Muscle layer of duodenum (tissue), 2 donors: ENCODE results near the gene PRKAA2.

Experiments used
- H3K27ac ChIP-seq: one replicate; pipeline ENCODE4 v1.7.0; 2013; ENCODE audit warnings: mild to moderate bottlenecking, low read length
- H3K27me3 ChIP-seq: one replicate; pipeline ENCODE4 v1.7.0; 2013; ENCODE audit warnings: low read depth, mild to moderate bottlenecking, control low read depth, low read length
- H3K36me3 ChIP-seq, 2 donors: one replicate each; pipeline ENCODE4 v1.7.0; 2013; ENCODE audit warnings: low read length in 2 of 2, control low read depth in 1 of 2, mild to moderate bottlenecking in 1 of 2; ENCODE audit not compliant: insufficient read depth in 2 of 2, control insufficient read depth in 1 of 2
- H3K4me1 ChIP-seq, 2 donors: one replicate each; pipeline ENCODE4 v1.7.0; 2013; ENCODE audit warnings: low read length in 2 of 2, mild to moderate bottlenecking in 2 of 2, control low read depth in 1 of 2, moderate library complexity in 1 of 2; ENCODE audit not compliant: insufficient read depth in 2 of 2, control insufficient read depth in 1 of 2
- H3K4me3 ChIP-seq, 2 donors: one replicate each; pipeline ENCODE4 v1.7.0; 2013; ENCODE audit warnings: low read length in 2 of 2, low read depth in 1 of 2, mild to moderate bottlenecking in 1 of 2
- H3K9me3 ChIP-seq, 2 donors: one replicate each; pipeline ENCODE4 v1.7.0; 2013; ENCODE audit warnings: low read length in 2 of 2, control low read depth in 1 of 2, mild to moderate bottlenecking in 1 of 2; ENCODE audit not compliant: control insufficient read depth in 1 of 2
- donor health status: healthy.

PRKAA2 gene

DNA sequence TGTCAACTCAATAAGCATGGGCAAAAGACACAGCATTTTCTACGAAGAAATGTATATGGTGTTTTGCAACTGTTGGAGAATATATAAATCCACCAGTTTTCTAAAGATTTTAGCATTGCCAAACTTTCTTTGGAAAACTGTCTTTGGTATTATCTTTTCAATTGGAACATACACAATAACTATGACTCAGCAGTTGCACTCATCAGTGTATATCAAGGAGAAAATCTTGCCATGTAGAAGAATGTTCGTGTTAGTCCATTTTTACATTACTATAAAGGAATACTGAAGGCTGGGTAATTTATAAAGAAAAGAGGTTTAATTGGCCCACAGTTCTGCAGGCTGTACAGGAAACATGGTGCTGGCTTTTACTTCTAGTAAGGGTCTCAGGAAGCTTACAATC, 41.1 kb downstream of the PRKAA2 start:
- Histone ChIP-seq H3K27me3 (no peaks in the 10 kb centered on the region), H3K4me1 (no peaks in the 10 kb centered on the region), H3K4me3 (no peak overlapping the region), H3K9me3 (no peaks in the 10 kb centered on the region), H3K36me3 (no peaks in the 10 kb centered on the region), H3K27ac (no peak overlapping the region)

DNA sequence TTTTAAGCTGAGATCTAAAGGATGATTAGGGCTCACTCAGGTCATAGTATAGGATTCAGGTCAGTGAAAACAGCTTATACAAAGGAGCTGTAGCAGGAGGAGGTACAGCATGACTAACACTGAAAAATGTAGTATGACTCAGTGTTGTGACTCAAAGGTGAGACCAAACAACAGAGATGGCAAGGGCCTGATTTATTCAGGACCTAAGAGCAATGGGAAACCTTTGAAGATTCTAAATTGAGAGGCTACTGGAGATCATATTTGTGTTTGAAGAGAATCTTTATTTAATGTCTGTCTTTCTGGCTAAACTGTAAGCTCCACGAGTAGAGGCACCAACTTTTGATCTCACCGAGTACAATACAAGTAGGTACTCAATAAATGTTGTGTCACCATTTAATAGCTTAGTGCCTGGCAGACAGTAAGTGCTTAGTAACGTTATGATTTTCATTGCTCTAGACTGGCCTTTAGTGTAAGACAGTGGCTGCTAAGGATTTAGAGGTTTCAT, 43.5 kb downstream of the PRKAA2 start:
- no peaks in the 10 kb centered on the region for H3K4me1 ChIP-seq
- no peak overlapping the region for H3K27ac ChIP-seq
- no peaks in the 10 kb centered on the region for H3K27me3 ChIP-seq
- H3K4me3 ChIP-seq, result no peak overlapping the region
- H3K36me3 ChIP-seq, result no peaks in the 10 kb centered on the region
- no peaks in the 10 kb centered on the region for H3K9me3 ChIP-seq

DNA sequence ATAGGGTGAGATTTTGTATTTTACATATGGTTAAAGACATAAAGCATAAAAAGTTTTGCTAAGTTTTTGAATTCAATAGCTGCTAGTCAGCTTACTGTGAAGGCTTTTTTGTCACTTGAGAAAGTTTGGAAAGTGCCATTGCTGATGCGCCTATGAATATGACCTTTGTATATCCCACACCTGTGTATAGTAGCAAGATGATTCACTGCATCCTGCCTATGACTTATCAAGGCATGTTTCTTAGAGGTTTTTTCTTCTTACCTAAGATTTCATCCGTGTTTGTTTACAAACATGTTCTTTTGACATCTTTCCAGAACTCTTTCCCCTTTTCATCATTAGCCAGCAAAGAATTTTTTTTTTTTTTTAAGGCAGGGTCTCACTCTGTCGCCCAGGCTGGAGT, 51.5 kb downstream of the PRKAA2 start:
- no peak overlapping the region for H3K4me3 ChIP-seq
- no peaks in the 10 kb centered on the region for H3K36me3 ChIP-seq
- H3K27me3 ChIP-seq, result no peaks in the 10 kb centered on the region
- no peaks in the 10 kb centered on the region for H3K4me1 ChIP-seq
- H3K9me3 ChIP-seq, result peaks cover 0 to 4% of the 10 kb centered on the region in 2 donors
- H3K27ac ChIP-seq, result no peak overlapping the region

DNA sequence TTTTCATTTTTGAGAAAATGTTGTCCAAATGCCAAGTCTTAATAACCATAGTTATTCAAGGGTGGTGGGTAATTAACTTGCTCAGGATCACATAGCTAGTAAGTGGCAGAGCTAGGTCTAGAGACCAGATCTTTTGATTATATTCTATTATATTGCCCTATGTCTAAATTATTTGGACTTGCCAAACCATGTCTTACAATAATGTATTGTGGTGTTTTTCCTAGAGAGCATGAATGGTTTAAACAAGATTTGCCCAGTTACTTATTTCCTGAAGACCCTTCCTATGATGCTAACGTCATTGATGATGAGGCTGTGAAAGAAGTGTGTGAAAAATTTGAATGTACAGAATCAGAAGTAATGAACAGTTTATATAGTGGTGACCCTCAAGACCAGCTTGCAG, 58.6 kb downstream of the PRKAA2 start:
- H3K4me1 ChIP-seq, result no peaks in the 10 kb centered on the region

DNA sequence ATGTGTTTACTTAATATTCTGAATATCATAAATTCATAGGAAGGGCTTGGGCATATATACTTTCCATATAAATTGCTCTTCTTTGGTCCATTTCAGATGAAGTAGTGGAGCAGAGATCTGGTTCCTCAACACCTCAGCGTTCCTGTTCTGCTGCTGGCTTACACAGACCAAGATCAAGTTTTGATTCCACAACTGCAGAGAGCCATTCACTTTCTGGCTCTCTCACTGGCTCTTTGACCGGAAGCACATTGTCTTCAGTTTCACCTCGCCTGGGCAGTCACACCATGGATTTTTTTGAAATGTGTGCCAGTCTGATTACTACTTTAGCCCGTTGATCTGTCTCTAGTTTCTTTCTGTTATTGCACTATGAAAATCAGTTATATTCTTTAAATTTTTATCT, 62.3 kb downstream of the PRKAA2 start:
- Histone ChIP-seq H3K4me3 (no peak overlapping the region), H3K27me3 (no peaks in the 10 kb centered on the region), H3K27ac (no peak overlapping the region), H3K4me1 (no peaks in the 10 kb centered on the region), H3K9me3 (peaks cover 0 to 6% of the 10 kb centered on the region in 2 donors), H3K36me3 (peaks cover 0 to 24% of the 10 kb centered on the region in 2 donors)

More for the DNA sequence above, 58.6 kb downstream of the PRKAA2 start:
- Histone ChIP-seq H3K4me3 (no peak overlapping the region), H3K27me3 (no peaks in the 10 kb centered on the region), H3K9me3 (peaks cover 0 to 10% of the 10 kb centered on the region in 2 donors), H3K36me3 (peaks cover 0 to 24% of the 10 kb centered on the region in 2 donors), H3K27ac (no peak overlapping the region)

DNA sequence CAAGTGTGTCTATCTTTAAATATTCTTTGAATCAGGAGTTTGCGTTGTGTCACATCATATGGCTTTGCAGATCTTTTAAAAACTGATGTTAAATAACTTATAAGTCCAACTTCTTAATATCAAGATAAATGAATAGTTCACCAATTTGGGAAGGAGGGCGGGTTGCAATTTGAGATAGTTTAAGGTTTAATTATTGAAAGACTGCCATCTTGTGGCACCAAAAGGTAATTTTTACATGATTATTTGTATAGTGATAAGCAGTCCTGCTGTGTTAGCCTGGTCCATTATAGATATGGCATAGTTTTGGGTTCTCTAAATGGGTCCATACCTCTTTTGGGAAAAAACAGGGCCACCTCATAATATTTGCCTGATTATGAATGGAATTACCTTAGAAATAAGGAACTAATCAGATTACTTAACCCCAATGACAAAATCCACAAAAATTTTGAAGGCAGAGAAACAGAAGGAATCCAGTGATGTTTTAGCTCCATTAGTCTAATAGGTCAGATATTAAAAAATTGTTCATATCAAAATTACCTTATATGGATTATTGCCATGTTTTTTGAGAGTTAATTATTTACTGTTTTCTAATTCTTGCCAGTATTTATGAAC, 64.3 kb downstream of the PRKAA2 start:
- no peak overlapping the region for H3K27ac ChIP-seq
- peaks cover 0 to under 1% of the 10 kb centered on the region in 2 donors for H3K9me3 ChIP-seq
- no peaks in the 10 kb centered on the region for H3K27me3 ChIP-seq
- H3K4me3 ChIP-seq, result no peak overlapping the region
- H3K36me3 ChIP-seq, result peaks cover 0 to 14% of the 10 kb centered on the region in 2 donors
- no peaks in the 10 kb centered on the region for H3K4me1 ChIP-seq

DNA sequence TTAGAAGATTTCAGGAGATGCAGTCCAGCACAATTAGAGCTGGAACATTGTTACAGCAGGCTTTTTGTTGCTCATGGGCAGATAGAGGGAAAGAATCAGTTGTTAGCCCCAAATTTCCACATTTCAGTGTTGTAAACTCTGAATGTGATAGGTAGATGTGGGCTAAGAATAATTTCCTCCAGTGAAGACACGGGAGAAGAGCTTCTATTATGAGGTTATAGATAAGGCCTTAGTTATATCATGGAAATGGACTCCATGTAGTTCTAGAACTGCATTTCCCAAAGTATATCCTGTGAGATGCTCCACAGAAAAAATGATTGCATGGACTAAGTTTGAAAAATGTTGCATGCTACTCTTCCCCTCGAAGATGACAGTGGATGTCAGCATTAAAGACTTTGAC, 64.9 kb downstream of the PRKAA2 start:
- Histone ChIP-seq H3K27me3 (no peaks in the 10 kb centered on the region), H3K36me3 (peaks cover 0 to 8% of the 10 kb centered on the region in 2 donors), H3K4me3 (no peak overlapping the region), H3K27ac (no peak overlapping the region), H3K9me3 (no peaks in the 10 kb centered on the region), H3K4me1 (no peaks in the 10 kb centered on the region)

DNA sequence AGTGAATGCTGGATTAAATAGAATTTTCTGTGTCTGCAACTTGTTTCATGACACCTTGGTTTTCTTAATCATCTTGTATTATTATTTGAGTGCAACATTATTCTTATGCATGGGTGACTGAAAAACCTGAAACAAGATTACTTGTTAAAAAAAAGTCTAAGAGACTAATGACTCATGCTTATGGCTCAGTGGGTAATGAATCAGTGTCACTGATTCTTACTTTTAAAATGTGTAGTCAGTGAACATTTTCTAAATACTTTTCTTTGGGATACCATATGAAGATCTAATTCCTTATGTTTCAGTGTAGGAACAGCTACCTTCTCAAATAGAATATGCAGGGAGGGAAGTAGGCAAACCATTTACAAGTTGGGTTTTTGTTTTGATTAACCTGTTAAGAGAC, 65.5 kb downstream of the PRKAA2 start:
- H3K27ac ChIP-seq, result no peak overlapping the region
- no peaks in the 10 kb centered on the region for H3K27me3 ChIP-seq
- no peaks in the 10 kb centered on the region for H3K4me1 ChIP-seq
- H3K36me3 ChIP-seq, result peaks cover 0 to 7% of the 10 kb centered on the region in 2 donors
- H3K9me3 ChIP-seq, result no peaks in the 10 kb centered on the region
- H3K4me3 ChIP-seq, result no peak overlapping the region

DNA sequence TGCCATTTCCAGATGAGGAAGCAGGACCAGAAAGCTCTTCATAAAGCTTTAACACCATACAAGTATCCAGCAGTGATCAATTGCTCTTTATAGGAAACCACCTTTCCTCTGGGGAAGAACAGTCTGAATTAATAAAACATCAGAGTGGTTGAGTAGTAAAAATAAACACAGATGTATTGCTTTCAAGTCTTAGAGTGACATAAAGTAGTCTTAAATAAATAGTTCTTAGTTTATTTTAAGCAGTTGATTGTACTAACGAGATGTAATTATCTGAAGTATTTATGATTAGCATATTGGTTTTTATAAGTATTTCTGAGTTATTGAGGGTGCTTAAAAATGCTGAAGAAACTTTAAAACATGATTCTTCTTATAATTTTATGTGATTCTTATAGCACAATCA, 67.0 kb downstream of the PRKAA2 start:
- H3K9me3 ChIP-seq, result no peaks in the 10 kb centered on the region
- H3K4me1 ChIP-seq, result no peaks in the 10 kb centered on the region
- no peaks in the 10 kb centered on the region for H3K36me3 ChIP-seq
- H3K4me3 ChIP-seq, result no peak overlapping the region
- H3K27ac ChIP-seq, result no peak overlapping the region
- H3K27me3 ChIP-seq, result no peaks in the 10 kb centered on the region

DNA sequence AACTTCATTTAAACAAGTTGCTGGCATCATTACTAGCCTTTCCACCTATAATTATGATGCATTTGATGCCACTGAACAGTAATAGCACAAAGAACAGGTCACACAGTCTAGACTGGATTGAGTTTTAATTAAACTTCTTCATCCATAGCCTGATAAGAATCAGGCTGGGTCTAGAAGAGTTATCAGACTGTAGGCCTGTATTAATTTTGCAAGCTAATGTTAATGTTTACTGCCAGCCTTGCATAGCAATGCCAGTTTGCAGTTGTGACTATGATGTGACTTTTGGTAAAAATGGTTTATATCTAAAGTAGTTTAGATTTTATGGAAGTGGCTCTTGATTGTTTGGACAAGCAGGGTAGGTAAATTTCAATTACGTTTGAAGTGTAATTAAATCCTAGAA, 68.0 kb downstream of the PRKAA2 start:
- Histone ChIP-seq H3K27me3 (no peaks in the 10 kb centered on the region), H3K27ac (no peak overlapping the region), H3K9me3 (no peaks in the 10 kb centered on the region)

DNA sequence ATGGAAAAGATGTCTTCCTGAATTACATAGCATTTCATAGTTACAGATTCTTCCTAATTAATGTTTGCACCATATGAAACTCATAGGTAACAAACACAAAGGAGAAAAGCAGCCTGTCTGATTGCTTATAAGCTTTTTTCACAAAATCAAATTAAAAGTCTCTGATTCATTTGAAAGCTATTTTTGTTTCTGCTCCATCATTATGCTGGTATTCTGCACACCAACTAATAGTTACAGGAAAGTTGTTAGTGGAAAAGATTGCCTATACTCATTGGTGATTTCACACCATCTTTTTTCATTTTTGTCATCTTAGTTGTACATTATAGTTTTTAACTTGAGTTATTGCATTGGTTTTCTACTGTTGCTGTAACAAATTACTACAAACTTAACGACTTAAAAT, 70.0 kb downstream of the PRKAA2 start:
- Histone ChIP-seq H3K9me3 (no peaks in the 10 kb centered on the region), H3K4me3 (no peak overlapping the region), H3K27me3 (no peaks in the 10 kb centered on the region), H3K36me3 (no peaks in the 10 kb centered on the region), H3K4me1 (no peaks in the 10 kb centered on the region), H3K27ac (no peak overlapping the region)

More for the DNA sequence above, 68.0 kb downstream of the PRKAA2 start:
- Histone ChIP-seq H3K4me1 (no peaks in the 10 kb centered on the region), H3K36me3 (no peaks in the 10 kb centered on the region), H3K4me3 (no peak overlapping the region)

DNA sequence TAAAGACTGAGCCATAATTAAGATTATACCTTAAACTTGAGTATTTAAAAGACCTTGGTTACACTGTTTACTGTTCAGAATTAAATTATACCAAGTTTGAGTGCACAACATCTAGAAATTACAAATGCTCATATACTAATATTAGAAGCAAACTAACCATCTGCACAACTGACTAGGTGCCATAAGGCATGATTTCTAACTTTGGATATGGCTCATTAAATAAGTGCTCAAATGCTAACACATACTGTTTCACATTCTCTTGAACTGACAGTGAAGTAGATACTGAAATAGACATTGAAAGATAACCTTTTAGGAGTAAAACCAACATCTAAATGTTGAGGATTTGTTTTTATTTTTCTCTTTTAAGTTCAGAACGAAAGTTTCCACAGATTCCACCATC, 74.1 kb downstream of the PRKAA2 start:
- Histone ChIP-seq H3K9me3 (no peaks in the 10 kb centered on the region), H3K27ac (no peak overlapping the region)

More for the DNA sequence above, 74.1 kb downstream of the PRKAA2 start:
- Histone ChIP-seq H3K4me1 (no peaks in the 10 kb centered on the region), H3K36me3 (no peaks in the 10 kb centered on the region), H3K27me3 (no peaks in the 10 kb centered on the region), H3K4me3 (no peak overlapping the region)
